ENCODE measurements around the gene CACNA1C.

DNA sequence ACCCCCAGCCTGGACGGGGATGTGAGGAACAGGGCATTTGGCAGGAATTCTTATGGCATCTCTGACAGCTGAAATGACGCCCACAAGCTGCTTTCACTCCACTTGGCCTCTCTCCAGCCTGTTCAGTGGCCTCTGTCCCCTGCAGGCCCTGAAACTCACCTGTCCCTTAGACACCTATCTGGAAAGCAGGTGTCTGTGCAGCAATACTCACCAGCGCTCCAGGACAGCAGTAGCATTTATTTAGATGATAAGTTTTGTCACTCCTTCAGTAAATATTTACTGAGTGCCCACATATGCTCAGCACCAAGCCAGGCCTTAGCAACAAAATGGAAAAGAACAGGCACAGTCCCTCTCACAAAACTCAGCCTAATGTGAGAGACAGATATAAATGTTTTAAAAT is 430.9 kb downstream of the CACNA1C start:
- no peak for TF ChIP-seq CTCF (IDR thresholded peaks at IDR 0.05)
- no peak for TF ChIP-seq POLR2A (IDR thresholded peaks at IDR 0.05)
